ENCODE results near the gene BPHL.

Gene BPHL

DNA sequence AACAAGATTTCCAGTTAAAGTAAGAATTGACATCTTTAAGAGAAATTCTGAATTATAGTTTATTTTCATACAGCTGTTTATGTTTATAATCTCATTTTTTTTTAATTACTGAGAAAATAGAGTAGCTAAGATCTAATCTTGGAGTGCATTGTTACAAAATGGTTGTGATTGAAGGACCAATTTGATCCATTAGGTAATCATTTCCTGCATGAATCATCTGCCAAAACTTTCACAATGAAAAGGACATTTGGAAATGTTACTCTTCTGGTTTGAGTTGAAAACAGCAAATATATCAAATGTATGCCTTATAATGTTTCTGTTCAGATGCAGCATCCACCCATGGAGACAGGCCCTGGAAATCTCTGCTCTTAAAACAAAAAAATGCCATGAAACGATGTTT is 19.8 kb downstream of the BPHL start:
- Histone ChIP-seq H3K79me2 (ENCODE audit: low read length) (no peaks in the 10 kb centered on the region), H3K36me3 (replicated peaks; ENCODE audit: low read depth, low read length) (no peaks in the 10 kb centered on the region), H3K9ac (ENCODE audit: low read length) (no peak overlapping the region), H3K4me3 (ENCODE audit: low read length) (no peak overlapping the region), H4K20me1 (ENCODE audit: insufficient read depth, low read length) (no peaks in the 10 kb centered on the region), H3K27ac (ENCODE audit: low read length) (no peak overlapping the region), H3K9me3 (ENCODE audit: insufficient read depth, low read length) (no peaks in the 10 kb centered on the region), H3K4me1 (ENCODE audit: low read length) (peaks cover 15% of the 10 kb centered on the region), H3K27me3 (ENCODE audit: low read depth, low read length) (no peaks in the 10 kb centered on the region), H3K4me2 (ENCODE audit: low read length) (no peak overlapping the region), H2AFZ (ENCODE audit: low read depth, low read length) (no peak overlapping the region)
- no peak for TF ChIP-seq EZH2phosphoT487 (IDR thresholded peaks at IDR 0.05; ENCODE audit: low read depth)

- Histone ChIP-seq H3K9ac (ENCODE audit: low read length) (no peak overlapping the region), H3K4me3 (ENCODE audit: low read length) (peak overlapping the region; percentile 24; the same call in 1 of the 2 replicates), H3K27ac (ENCODE audit: low read length) (no peak overlapping the region), H2AFZ (ENCODE audit: low read depth, low read length) (no peak overlapping the region), H3K4me1 (ENCODE audit: low read length) (peaks cover 15% of the 10 kb centered on the region), H4K20me1 (ENCODE audit: insufficient read depth, low read length) (no peaks in the 10 kb centered on the region), H3K27me3 (ENCODE audit: low read depth, low read length) (no peaks in the 10 kb centered on the region), H3K4me2 (ENCODE audit: low read length) (peak overlapping the region; percentile 53), H3K79me2 (ENCODE audit: low read length) (no peaks in the 10 kb centered on the region), H3K9me3 (ENCODE audit: insufficient read depth, low read length) (no peaks in the 10 kb centered on the region), H3K36me3 (replicated peaks; ENCODE audit: low read depth, low read length) (no peaks in the 10 kb centered on the region)
- TF ChIP-seq, protein P1, sequence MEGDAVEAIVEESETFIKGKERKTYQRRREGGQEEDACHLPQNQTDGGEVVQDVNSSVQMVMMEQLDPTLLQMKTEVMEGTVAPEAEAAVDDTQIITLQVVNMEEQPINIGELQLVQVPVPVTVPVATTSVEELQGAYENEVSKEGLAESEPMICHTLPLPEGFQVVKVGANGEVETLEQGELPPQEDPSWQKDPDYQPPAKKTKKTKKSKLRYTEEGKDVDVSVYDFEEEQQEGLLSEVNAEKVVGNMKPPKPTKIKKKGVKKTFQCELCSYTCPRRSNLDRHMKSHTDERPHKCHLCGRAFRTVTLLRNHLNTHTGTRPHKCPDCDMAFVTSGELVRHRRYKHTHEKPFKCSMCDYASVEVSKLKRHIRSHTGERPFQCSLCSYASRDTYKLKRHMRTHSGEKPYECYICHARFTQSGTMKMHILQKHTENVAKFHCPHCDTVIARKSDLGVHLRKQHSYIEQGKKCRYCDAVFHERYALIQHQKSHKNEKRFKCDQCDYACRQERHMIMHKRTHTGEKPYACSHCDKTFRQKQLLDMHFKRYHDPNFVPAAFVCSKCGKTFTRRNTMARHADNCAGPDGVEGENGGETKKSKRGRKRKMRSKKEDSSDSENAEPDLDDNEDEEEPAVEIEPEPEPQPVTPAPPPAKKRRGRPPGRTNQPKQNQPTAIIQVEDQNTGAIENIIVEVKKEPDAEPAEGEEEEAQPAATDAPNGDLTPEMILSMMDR (IDR thresholded peaks at IDR 0.05; ENCODE audit: low read depth, low read length): no peak
- TF ChIP-seq EZH2phosphoT487 (IDR thresholded peaks at IDR 0.05; ENCODE audit: low read depth): no peak
These were observed 20.8 kb downstream of the BPHL start for GRCh38 chr6:3139090-3139903.

GRCh38 chr6:3140201-3140600 is 21.7 kb downstream of the BPHL start:
- Histone ChIP-seq H3K79me2 (ENCODE audit: low read length) (no peaks in the 10 kb centered on the region), H3K4me1 (ENCODE audit: low read length) (peaks cover 15% of the 10 kb centered on the region), H3K27ac (ENCODE audit: low read length) (no peak overlapping the region), H3K36me3 (replicated peaks; ENCODE audit: low read depth, low read length) (no peaks in the 10 kb centered on the region), H3K9me3 (ENCODE audit: insufficient read depth, low read length) (no peaks in the 10 kb centered on the region), H3K4me3 (ENCODE audit: low read length) (no peak overlapping the region), H4K20me1 (ENCODE audit: insufficient read depth, low read length) (no peaks in the 10 kb centered on the region), H2AFZ (ENCODE audit: low read depth, low read length) (no peak overlapping the region), H3K27me3 (ENCODE audit: low read depth, low read length) (no peaks in the 10 kb centered on the region), H3K4me2 (ENCODE audit: low read length) (no peak overlapping the region), H3K9ac (ENCODE audit: low read length) (no peak overlapping the region)
- TF ChIP-seq, protein P1 (IDR thresholded peaks at IDR 0.05; ENCODE audit: low read depth, low read length): no peak

- H3K27ac ChIP-seq (ENCODE audit: low read length): no peak overlapping the region
- H4K20me1 ChIP-seq (ENCODE audit: insufficient read depth, low read length): no peaks in the 10 kb centered on the region
- TF ChIP-seq, protein P1 (IDR thresholded peaks at IDR 0.05; ENCODE audit: low read depth, low read length): no peak
- no peak for TF ChIP-seq EZH2phosphoT487 (IDR thresholded peaks at IDR 0.05; ENCODE audit: low read depth)
- H3K9me3 ChIP-seq (ENCODE audit: insufficient read depth, low read length): no peaks in the 10 kb centered on the region
- H3K4me1 ChIP-seq (ENCODE audit: low read length): peaks cover 15% of the 10 kb centered on the region
- H3K79me2 ChIP-seq (ENCODE audit: low read length): no peaks in the 10 kb centered on the region
- no peaks in the 10 kb centered on the region for H3K27me3 ChIP-seq (ENCODE audit: low read depth, low read length)
- no peak overlapping the region for H3K4me3 ChIP-seq (ENCODE audit: low read length)
- no peak overlapping the region for H3K9ac ChIP-seq (ENCODE audit: low read length)
- H3K4me2 ChIP-seq (ENCODE audit: low read length): no peak overlapping the region
- H3K36me3 ChIP-seq (replicated peaks; ENCODE audit: low read depth, low read length): peaks cover under 1% of the 10 kb centered on the region
- H2AFZ ChIP-seq (ENCODE audit: low read depth, low read length): no peak overlapping the region
These were observed 24.0 kb downstream of the BPHL start for GRCh38 chr6:3142536-3142935.
